ENCODE data around the gene NFATC2.

DNA sequence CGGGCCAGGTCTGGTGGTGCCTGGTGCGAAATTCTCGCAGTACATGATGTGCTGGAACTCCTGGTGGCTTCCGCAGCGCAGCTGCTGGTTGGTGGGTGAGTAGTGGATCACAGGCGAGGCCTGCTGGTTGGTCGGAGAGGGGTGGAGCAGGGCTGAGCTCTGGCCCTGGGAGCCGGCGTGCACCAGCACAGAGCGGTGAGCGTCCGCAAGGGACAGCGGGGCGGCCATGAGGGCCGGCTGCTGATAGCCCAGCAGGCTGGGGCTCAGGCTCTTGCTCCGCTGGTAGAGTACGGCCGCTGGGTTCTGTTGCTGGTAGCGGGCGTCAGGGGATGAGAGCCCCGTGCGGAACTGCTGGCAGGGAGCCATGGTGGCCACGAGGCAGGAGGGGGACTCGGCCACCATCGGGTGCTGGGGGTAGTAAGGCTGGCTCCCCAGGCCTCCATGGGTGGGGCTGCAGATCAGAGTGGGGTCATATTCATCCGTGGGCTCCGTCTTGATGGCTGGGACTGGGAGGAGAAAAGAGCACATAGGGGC is 110.2 kb downstream of the NFATC2 start:
- TF ChIP-seq, protein P1, sequence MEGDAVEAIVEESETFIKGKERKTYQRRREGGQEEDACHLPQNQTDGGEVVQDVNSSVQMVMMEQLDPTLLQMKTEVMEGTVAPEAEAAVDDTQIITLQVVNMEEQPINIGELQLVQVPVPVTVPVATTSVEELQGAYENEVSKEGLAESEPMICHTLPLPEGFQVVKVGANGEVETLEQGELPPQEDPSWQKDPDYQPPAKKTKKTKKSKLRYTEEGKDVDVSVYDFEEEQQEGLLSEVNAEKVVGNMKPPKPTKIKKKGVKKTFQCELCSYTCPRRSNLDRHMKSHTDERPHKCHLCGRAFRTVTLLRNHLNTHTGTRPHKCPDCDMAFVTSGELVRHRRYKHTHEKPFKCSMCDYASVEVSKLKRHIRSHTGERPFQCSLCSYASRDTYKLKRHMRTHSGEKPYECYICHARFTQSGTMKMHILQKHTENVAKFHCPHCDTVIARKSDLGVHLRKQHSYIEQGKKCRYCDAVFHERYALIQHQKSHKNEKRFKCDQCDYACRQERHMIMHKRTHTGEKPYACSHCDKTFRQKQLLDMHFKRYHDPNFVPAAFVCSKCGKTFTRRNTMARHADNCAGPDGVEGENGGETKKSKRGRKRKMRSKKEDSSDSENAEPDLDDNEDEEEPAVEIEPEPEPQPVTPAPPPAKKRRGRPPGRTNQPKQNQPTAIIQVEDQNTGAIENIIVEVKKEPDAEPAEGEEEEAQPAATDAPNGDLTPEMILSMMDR (IDR thresholded peaks at IDR 0.05; ENCODE audit: low read depth, low read length) = no peak
- no peak for TF ChIP-seq EZH2phosphoT487 (IDR thresholded peaks at IDR 0.05; ENCODE audit: low read depth)

Measured in OCI-LY3 (cell line).